ENCODE results near the gene CPTP.

- TF ChIP-seq POLR2A (IDR thresholded peaks at IDR 0.05) (no peak), CTCF (IDR thresholded peaks at IDR 0.05) (no peak)
Measured at GRCh38 chr1:1366699-1367066, 42.1 kb downstream of the CPTP start.
